ENCODE data around the gene SH3GL2.

The SH3GL2 gene

GRCh38 chr9:17604556-17604955 lies 25.7 kb downstream of the SH3GL2 start:
- intact Hi-C loops (cut with DNase I), result no loop called here
- DNase-seq, result no peak

GRCh38 chr9:17609312-17610005 lies 30.6 kb downstream of the SH3GL2 start:
- intact Hi-C loops (cut with DNase I), result no loop called here
- no peak for DNase-seq

DNA sequence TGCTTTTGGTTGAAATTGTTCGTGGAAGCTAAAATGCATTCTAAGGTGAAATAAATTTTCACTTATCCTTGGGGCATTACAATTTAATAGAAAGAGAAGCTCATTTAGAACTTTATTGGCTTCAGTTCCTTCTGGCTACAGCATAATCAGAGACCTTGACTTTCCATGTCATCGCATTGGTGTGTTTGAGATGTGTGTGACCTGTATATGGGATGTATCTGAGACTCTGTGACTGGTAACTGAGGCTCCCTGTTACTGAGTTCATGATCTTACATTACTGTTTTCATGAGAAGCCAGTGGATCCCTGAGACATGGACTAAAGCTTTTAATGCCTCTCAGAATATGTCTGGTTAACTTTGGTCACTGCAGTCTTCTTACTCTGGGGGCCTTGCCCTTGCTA lies 32.5 kb downstream of the SH3GL2 start:
- DNase-seq, result no peak
- intact Hi-C loops (cut with DNase I), result no loop called here

- intact Hi-C loops (cut with DNase I), result no loop called here
These were observed 33.1 kb downstream of the SH3GL2 start for GRCh38 chr9:17611917-17612316.

DNA sequence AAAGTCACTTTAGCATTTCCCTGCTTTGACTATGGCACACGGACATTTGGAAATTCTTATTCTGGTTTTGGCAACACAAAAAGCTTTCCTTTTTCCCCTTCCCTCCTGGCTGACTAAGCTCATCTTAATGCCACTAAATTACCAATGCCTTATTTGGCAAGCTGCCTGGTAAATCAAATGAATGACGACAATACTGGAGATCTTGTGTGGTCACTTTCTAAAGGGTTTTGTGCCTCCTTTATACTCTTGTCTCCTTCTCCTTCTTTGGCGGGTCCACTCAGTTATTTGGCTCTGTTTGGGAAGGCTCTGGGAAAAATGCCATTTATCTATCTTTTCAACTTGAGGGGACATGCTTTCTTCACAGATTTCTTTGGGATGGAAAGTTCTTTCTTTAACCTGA lies 34.9 kb downstream of the SH3GL2 start:
- intact Hi-C loops (cut with DNase I), result no loop called here
- no peak for DNase-seq

More at GRCh38 chr9:17611917-17612316, 33.1 kb downstream of the SH3GL2 start:
- no peak for DNase-seq

GRCh38 chr9:17614250-17614649 lies 35.4 kb downstream of the SH3GL2 start:
- intact Hi-C loops (cut with DNase I), result no loop called here
- DNase-seq, result no peak

GRCh38 chr9:17614903-17615302 lies 36.0 kb downstream of the SH3GL2 start:
- no peak for DNase-seq
- intact Hi-C loops (cut with DNase I), result no loop called here

DNA sequence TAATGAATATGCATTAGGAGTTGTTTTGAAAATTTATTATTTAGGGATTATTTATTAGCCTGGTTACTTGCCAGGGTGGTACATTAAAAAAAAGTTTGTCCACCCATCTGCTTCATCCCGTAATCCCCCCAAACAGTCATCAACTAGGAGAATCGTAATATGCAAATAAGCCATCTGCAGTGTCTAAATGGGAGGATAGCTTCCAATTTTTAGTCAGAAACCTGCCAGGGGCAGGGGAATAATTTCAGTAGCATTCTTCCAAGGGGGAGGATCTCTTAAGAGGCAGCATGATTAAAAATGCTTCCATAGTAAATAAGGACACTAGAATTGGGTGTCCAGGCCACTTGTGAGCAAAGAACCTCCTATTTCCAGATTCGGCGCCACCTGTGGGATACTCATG lies 43.3 kb downstream of the SH3GL2 start:
- intact Hi-C loops (cut with DNase I), result no loop called here
- DNase-seq, result no peak

GRCh38 chr9:17622749-17623148 lies 43.9 kb downstream of the SH3GL2 start:
- no peak for DNase-seq
- intact Hi-C loops (cut with DNase I), result no loop called here

DNA sequence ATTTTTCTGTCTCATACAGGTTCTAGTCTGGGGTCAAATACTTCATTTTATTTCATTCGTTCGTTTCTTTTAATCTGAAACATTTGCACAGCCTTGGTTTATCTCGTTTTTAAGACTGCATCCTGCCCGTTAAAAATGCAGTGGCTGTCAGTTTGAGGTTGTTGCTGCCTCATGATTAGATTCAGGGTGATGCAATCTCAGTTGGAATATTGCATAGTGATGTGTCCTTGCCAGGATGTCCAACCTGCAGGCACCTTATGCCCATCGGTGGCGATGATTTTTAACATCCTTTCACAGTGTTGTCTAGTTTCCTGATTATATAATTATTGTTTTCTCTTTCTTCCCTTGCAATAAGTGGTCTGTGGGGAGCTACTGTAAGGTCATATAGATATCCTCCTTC lies 45.1 kb downstream of the SH3GL2 start:
- intact Hi-C loops (cut with DNase I), result no loop called here
- no peak for DNase-seq

DNA sequence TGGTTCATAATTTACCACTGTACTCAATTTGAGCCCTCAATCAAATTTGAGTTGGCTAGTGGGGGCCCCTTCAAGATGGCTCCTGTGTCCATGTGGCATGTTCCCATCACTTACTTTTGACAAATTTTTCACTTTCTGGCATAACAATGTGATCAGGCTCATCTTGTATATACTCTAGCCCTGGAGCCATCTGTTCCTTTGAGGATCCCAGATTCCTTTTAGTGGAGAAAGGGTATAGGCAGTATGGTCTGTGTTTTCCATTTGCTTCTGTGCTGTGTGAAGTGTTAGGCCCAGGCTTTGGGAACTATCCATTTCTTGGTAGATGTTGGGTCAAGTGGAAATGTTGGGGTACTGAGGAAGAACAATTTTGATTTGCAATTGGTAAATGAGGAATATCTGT lies 45.7 kb downstream of the SH3GL2 start:
- intact Hi-C loops (cut with DNase I), result no loop called here
- DNase-seq, result no peak

GRCh38 chr9:17625644-17626388 lies 47.0 kb downstream of the SH3GL2 start:
- intact Hi-C loops (cut with DNase I), result no loop called here
- DNase-seq, result no peak

DNA sequence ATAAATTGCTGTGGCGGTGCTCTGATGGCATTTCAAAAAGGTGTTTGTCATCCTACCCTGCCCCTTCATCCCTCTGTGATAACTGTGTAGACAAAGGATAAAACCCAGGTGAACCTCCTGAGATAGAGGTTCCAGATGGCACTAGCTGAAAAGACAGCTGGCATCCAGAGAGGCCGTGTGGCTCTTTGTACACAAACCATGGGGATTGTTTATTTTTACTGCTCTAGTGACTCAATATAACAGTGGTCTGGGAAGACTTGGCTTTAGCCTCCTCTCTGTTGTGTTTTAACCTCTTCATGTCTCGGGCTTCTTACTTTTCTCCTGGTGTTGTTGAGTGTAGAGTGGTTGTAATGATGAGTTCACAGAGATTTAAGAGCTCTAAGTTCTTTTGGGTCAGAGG lies 48.8 kb downstream of the SH3GL2 start:
- no peak for DNase-seq
- intact Hi-C loops (cut with DNase I), result no loop called here

DNA sequence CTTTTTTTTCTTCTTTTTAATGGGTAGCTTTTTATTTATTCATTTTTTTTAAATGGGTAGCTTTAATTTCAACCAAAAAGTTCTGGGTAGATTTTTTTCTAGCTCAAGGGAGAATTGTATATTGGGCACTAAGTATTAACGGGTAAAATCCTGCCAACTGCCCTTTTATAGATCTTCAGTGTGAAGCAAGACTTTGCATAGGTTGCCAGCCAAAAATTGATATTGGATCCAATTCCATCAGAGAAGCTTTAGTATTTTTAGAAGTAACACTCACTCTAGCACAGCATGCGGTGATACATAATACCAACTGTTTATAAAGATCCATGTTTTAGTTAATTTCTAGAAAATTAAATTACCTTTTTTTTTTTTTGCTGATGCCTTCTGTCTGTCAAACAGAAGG lies 49.8 kb downstream of the SH3GL2 start:
- intact Hi-C loops (cut with DNase I), result no loop called here
- DNase-seq, result no peak

- intact Hi-C loops (cut with DNase I), result no loop called here
- no peak for DNase-seq
These were observed 51.7 kb downstream of the SH3GL2 start for GRCh38 chr9:17630531-17630949.

DNA sequence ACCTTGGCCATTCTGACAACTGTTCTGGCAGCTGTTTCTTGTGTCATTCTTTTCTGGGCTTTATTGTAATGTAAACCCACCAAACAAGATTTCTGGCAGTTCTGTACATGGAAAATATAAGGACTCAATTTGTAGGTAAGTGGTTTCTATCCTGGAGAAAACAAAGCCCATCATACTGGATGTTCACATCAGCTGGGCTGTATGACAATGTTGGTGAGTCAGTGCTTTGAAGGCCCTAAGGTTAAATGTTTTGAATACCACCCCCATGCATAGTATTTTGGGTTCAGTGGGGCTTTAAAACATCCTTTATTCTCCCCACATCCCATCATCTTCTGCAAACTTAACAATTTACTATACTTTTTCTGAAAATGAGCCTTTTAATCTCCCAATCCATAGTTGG lies 52.5 kb downstream of the SH3GL2 start:
- intact Hi-C loops (cut with DNase I), result no loop called here
- DNase-seq, result no peak

- no peak for DNase-seq
- intact Hi-C loops (cut with DNase I), result no loop called here
These were observed 54.1 kb downstream of the SH3GL2 start for GRCh38 chr9:17632994-17633393.

DNA sequence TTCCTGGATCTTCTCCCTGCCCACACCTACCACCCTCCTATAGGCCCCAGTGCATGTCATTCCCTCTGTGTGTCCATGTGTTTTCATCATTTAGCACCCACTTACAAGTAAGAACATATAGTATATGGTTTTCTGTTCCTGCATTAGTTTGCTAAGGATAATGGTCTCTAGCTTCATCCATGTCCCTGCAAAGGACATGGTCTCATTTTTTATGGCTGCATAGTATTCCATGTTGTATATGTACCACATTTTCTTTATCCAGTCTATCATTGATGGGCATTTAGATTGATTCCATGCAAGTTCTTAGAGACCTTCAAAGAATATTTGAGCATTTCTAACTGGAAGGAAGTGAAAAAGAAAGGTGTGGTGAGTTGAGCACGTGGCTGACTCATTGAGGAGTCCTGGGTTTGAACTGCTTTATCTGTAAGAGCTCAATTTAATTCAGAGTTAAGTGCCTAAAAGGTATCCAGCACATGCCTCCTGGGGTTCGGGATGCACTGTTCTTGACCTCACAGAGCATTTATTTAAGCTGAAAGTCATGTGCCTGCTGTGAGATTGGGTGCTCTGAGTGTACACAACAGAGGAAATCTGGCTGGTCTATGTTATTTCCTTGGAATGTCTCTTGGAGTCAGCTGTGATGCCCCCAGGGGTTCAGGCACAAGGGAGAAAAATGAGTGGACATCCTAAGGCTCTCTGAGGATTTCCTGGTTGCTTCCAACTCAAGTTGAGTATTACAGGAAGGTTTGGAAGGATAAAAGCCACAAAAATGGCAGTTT lies 56.4 kb downstream of the SH3GL2 start:
- intact Hi-C loops (cut with DNase I), result no loop called here
- DNase-seq, result no peak

- intact Hi-C loops (cut with DNase I), result no loop called here
- DNase-seq, result no peak
These were observed 57.5 kb downstream of the SH3GL2 start for GRCh38 chr9:17636349-17636748.

DNA sequence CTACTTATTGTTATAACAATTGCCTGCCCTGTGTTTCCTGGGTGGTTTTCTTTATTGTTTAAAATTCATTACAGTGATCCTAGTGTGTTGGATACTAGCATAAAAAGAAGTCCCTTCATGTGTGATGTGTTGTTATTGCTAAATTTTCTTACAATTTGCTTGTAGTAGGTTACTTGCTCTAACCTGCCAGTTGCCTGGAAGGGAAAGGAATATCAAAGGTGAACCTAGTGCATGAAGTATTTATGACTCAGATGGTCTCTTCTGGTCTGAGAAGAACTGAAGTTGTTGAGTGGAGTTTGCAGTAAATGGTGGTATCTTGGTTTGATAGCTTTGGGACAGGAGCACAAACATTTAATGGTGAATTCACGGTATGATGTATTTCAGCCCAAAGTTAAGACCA lies 58.0 kb downstream of the SH3GL2 start:
- DNase-seq, result no peak
- intact Hi-C loops (cut with DNase I), result no loop called here

- intact Hi-C loops (cut with DNase I), result no loop called here
- no peak for DNase-seq
These were observed 58.4 kb downstream of the SH3GL2 start for GRCh38 chr9:17637229-17637628.

DNA sequence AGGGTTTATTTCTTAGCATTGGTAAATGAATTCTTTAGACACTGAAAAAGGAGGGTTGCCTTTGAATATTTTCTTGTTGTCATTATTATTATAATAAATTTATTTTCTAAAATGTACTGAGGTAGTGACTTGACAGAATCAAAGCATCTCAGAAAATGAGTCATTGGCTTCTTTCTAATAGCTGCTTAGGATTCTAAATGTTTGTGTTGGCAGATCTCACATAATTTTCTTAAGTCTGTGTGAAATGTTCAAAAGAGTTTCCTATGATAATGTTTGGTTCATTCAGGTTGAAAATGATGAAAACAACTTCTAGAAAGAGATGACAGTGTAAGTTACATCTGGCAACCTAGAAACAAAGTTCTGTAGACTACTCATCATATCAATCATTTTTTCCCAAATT lies 69.7 kb downstream of the SH3GL2 start:
- intact Hi-C loops (cut with DNase I), result no loop called here

More for the DNA sequence above, 69.7 kb downstream of the SH3GL2 start:
- no peak for DNase-seq
